Measurements from ENCODE around the gene MRPL34. TPM values are rescaled to one million over a fixed set of nuclear protein-coding genes. Genes with fewer than 3 reads are reported as not detected.
A peak's percentile ranks its signal among the peaks of the same experiment; 100 is the strongest.

The MRPL34 gene
- total RNA-seq, 2 donors from 2014 or later, result 203 to 254 TPM

DNA sequence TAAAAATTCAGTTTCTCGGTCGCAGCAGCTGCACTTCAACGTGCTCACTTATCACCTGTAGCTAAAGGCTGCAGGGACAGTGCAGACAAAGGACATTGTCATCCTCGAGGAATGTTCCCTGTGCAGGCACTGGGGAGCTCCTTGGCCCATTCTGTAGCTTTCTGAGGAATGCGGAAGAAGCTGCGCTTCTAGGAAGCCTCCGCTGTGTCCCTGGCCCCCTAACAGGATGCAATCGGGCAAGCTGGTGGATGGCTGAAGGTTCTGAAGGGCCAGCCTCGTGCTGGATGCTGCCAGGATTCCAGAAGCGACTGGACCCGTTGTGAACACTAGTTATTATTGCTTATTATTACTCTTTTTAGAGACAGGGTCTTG, 20.9 kb downstream of the MRPL34 start:
- no peak overlapping the region for H3K4me3 ChIP-seq
- H3K9me3 ChIP-seq, result no peaks in the 10 kb centered on the region
- TF ChIP-seq, protein P1, sequence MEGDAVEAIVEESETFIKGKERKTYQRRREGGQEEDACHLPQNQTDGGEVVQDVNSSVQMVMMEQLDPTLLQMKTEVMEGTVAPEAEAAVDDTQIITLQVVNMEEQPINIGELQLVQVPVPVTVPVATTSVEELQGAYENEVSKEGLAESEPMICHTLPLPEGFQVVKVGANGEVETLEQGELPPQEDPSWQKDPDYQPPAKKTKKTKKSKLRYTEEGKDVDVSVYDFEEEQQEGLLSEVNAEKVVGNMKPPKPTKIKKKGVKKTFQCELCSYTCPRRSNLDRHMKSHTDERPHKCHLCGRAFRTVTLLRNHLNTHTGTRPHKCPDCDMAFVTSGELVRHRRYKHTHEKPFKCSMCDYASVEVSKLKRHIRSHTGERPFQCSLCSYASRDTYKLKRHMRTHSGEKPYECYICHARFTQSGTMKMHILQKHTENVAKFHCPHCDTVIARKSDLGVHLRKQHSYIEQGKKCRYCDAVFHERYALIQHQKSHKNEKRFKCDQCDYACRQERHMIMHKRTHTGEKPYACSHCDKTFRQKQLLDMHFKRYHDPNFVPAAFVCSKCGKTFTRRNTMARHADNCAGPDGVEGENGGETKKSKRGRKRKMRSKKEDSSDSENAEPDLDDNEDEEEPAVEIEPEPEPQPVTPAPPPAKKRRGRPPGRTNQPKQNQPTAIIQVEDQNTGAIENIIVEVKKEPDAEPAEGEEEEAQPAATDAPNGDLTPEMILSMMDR (IDR thresholded peaks at IDR 0.05), result no peak
- peaks cover 6% of the 10 kb centered on the region for H3K36me3 ChIP-seq
- no peak overlapping the region for H3K27ac ChIP-seq
- DNase-seq (ENCODE audit: low spot score), result no peak
- no peaks in the 10 kb centered on the region for H3K27me3 ChIP-seq
- H3K4me1 ChIP-seq, result peaks cover 0 to 34% of the 10 kb centered on the region in 2 donors

DNA sequence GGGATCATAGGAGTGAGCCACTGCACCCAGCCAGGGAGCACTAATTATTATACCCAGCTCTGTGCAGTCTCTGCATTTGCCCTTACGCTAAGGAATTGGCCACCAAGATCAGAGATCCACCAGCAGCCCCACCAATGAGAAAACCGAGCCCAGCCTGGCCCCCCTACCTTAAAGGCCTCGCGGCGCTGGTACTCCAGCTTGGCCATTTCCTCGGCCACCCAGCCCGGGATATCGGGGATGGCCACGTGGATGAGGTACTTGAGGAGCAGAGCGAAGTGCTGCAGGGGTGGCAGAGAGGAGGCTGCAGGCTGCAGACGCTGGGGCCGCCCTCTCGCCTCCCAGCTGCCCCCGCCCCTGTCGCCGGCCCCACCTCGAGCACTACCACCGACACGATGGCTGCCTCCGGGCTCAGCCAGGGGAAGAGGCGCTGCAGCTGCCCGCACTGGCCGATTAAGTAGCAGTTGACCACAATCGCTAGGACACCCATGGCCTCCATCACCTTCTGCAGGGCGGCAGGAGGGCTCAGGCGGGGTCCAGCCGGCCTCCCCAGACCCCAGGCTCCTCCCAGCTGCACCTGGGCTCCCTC, 21.5 kb downstream of the MRPL34 start:
- no peak overlapping the region for H3K4me3 ChIP-seq
- no peak for DNase-seq (ENCODE audit: low spot score)
- H3K27ac ChIP-seq, result no peak overlapping the region
- no peaks in the 10 kb centered on the region for H3K27me3 ChIP-seq
- TF ChIP-seq, protein P1 (IDR thresholded peaks at IDR 0.05), result no peak
- no peaks in the 10 kb centered on the region for H3K9me3 ChIP-seq
- H3K36me3 ChIP-seq, result peaks cover under 1% of the 10 kb centered on the region
- peaks cover 0 to 34% of the 10 kb centered on the region in 2 donors for H3K4me1 ChIP-seq

DNA sequence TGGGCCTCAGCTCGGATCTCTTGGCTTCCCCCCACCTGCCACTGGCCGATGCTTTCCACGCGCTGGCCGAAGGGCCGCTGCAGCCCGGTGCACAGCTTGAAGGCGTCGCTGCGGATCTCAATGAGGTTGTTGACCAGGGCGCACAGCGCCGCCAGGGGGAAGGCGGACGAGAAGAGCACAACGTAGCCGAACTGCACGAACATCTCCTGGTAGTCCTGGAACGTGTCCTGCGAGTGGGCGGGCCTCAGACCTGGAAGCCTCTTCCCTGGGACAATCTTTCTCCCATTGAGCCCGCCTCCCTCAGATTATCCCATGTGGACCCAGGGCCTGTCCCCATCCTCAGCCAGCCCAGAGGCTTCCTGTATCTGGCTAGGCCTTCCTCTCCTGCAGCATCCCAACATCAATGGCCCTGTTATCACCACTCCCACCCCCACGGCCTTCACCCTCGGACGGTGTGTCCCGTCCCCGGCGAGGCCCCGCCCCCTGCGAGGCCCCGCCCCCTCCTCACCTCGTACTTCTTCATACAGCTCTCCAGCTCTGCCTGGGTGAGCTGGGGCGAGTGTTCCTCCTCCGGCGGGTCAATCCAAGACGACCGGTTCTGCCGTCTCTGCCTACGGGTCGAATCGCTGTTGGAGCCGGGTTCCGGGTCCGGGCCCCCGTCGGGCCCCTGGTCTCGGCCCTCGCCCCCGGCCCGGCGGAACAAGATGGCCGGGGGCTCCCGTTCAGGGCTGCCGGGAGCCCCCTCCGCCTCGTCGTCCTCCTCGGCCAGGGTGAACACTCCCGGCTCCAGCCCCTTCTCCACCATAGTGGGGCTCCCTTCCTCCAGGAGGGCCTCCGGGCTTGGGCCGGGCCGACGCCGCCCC, 22.2 kb downstream of the MRPL34 start:
- no peak overlapping the region for H3K27ac ChIP-seq
- TF ChIP-seq, protein P1 (IDR thresholded peaks at IDR 0.05), result peak in 1 of 2 donors; percentile 9
- H3K27me3 ChIP-seq, result no peaks in the 10 kb centered on the region
- H3K4me3 ChIP-seq, result peak overlapping the region; percentile 24 to 35
- DNase-seq (ENCODE audit: low spot score), result no peak
- no peaks in the 10 kb centered on the region for H3K9me3 ChIP-seq
- H3K36me3 ChIP-seq, result no peaks in the 10 kb centered on the region
- peaks cover 0 to 32% of the 10 kb centered on the region in 2 donors for H3K4me1 ChIP-seq

DNA sequence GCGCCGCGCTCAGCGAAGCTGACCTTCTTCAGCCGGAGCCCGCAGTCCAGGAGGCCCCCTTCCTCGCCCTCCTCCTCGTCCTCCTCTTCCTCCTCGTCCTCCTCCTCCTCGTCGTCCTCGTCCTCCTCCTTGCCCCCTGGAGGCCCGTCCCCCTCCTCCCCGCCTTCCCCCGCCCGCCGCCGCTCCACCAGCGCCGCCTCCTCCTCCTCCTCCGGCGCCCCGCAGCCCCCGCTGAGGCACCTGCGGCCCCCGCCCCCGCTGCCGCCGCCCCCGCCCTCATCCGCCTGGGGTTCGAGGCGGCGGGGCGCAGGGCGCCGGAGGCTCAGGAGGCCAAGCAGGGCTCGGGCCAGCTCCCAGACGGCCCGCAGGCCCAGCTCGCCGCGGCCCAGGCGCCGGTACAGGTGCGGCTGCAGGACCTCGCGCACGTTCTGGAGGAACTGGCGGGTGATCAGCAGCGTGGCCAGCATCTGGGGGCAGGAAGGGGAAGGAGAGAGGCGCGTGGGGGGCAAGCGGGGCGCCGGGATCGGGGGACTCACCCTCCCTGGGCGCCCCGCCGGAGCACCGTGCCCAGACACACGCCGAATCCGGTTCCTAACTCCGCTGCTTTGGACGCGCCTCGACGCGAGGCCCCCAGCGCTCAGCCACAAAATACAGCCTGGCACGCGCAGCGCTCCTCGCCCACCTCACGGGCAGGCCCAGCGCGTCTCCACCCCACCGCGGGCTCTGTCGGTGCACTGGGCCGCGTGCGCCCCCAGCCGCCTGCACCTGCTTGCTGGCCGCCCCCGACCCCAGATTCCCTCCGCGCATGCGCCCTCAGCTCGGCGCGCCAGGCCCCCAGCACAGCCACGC, 23.1 kb downstream of the MRPL34 start:
- Histone ChIP-seq H3K27ac (no peak overlapping the region), H3K4me3 (peak overlapping the region; percentile 24 to 35), H3K27me3 (no peaks in the 10 kb centered on the region), H3K36me3 (no peaks in the 10 kb centered on the region), H3K4me1 (peaks cover 0 to 32% of the 10 kb centered on the region in 2 donors), H3K9me3 (no peaks in the 10 kb centered on the region)
- TF ChIP-seq, protein P1 (IDR thresholded peaks at IDR 0.05), result no peak
- DNase-seq (ENCODE audit: low spot score), result no peak

DNA sequence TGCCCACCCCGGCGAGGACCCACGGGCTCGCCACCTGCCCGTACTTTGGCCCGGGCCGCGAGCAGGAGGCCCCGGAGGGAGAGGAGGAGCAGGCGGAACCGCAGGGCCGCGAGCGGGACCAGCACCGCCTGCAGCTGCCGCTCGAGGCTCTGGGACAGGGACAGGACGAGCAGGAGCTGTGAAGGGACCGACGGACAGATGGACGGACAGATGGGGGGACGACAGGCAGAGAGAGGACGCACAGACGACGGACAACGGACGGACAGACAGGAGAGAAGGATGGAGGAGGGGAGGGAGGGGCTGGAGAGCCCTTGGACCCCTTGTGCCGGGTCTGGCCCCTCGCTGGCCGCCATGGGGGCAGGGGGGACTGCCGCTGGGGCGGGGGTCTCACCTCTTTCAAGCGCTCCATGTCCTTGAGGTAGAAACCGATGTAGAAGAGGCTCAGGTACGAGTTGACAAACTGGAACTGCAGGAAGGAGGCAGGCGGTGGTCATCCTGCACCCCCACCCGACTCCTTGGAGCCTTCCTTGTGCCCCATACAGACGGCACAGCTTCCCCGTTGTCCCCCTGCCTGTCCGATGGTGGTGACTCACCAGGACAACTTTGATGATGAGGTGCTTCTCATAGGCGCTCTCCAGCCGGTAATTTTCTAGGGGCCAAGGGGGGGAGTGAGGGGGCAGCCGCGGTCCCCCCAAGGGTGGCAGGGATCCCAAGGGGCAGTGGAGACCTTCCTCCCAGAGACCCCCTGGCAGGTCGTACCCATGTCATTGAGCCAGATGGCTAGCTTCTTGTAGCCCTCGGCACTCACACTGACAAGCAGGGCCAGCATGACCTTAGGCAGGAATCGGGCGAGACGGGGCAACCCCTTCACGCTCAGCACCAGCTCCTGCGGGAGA, 23.9 kb downstream of the MRPL34 start:
- Histone ChIP-seq H3K4me1 (peaks cover 0 to 38% of the 10 kb centered on the region in 2 donors), H3K4me3 (no peak overlapping the region)

More for the DNA sequence above, 23.9 kb downstream of the MRPL34 start:
- no peak for DNase-seq (ENCODE audit: low spot score)
- TF ChIP-seq, protein P1 (IDR thresholded peaks at IDR 0.05), result no peak
- Histone ChIP-seq H3K27me3 (no peaks in the 10 kb centered on the region), H3K36me3 (no peaks in the 10 kb centered on the region), H3K9me3 (no peaks in the 10 kb centered on the region), H3K27ac (no peak overlapping the region)
